Mammary epithelial cell (primary cell): ENCODE data around the gene USF1.

ENCODE experiments used
- CTCF ChIP-seq, 2 donors: IDR thresholded peaks in 1 of 2; conservative IDR thresholded peaks in 1 of 2; 2 replicates each; pipeline ENCODE4 v1.5.1; 2011 to 2012; ENCODE audit warnings: inconsistent platforms in 2 of 2, low read length in 2 of 2, mild to moderate bottlenecking in 2 of 2, control low read depth in 1 of 2, low read depth in 1 of 2; ENCODE audit not compliant: insufficient read depth in 1 of 2; ENCODE audit errors: extremely low read depth in 1 of 2
- EZH2 ChIP-seq: IDR thresholded peaks from 2 replicates; pipeline ENCODE4 v1.6.1; 2012; ENCODE audit warnings: low read length, inconsistent platforms, borderline replicate concordance

- TF ChIP-seq CTCF (conservative IDR thresholded peaks at IDR 0.05 in 1 of 2, IDR thresholded peaks at IDR 0.05 in 1 of 2; ENCODE audit: extremely low read depth in 1 of 2, insufficient read depth in 1 of 2, low read depth in 1 of 2, low read length in 2 of 2), result no peak
- TF ChIP-seq EZH2, result no peak
Measured at GRCh38 chr1:161012420-161012819, 33.4 kb downstream of the USF1 start.
